HepG2 (cell line): Measurements from ENCODE around the gene NOTUM. TPM values are rescaled to one million over a fixed set of nuclear protein-coding genes. Genes with fewer than 3 reads are reported as not detected.
A peak's percentile ranks its signal among the peaks of the same experiment; 100 is the strongest.

Source experiments
- BRD4 ChIP-seq: sonication (generic); formaldehyde crosslinking; IDR thresholded peaks from 2 replicates; pipeline ENCODE4 v1.4.0; 2020; ENCODE audit warnings: missing genetic modification reagents
- JUNB ChIP-seq: sonication (generic); formaldehyde crosslinking; IDR thresholded peaks from 2 replicates; pipeline ENCODE4 v1.8.0; 2022; ENCODE audit warnings: missing genetic modification reagents, mild to moderate bottlenecking, borderline replicate concordance
- KDM5B ChIP-seq: sonication (generic); formaldehyde crosslinking; IDR thresholded peaks from 2 replicates; pipeline ENCODE4 v1.4.0; 2020; ENCODE audit warnings: missing genetic modification reagents, mild to moderate bottlenecking, borderline replicate concordance
- MTA1 ChIP-seq: sonication (generic); formaldehyde crosslinking; IDR thresholded peaks from 2 replicates; pipeline ENCODE4 v1.4.0; 2020; ENCODE audit warnings: missing genetic modification reagents, mild to moderate bottlenecking, borderline replicate concordance
- RBFOX2 ChIP-seq: fragments of 200-400 bp; formaldehyde crosslinking; IDR thresholded peaks from 2 replicates; pipeline ENCODE4 v1.6.1; 2017; ENCODE audit warnings: low read depth, mild to moderate bottlenecking, low read length
- RBM22 ChIP-seq: fragments of 200-400 bp; formaldehyde crosslinking; optimal IDR thresholded peaks from 2 replicates; pipeline ENCODE3; 2017; ENCODE audit warnings: mild to moderate bottlenecking, low read length, moderate library complexity
- RCOR2 ChIP-seq: IDR thresholded peaks from 2 replicates; pipeline ENCODE4 v1.6.1; 2016; ENCODE audit warnings: missing biosample characterization, missing genetic modification reagents
- TBP ChIP-seq: sonication (generic); formaldehyde crosslinking; IDR thresholded peaks from 2 replicates; pipeline ENCODE4 v1.5.0; 2020; ENCODE audit warnings: missing genetic modification reagents
- TBX3 ChIP-seq: fragments of 450-650 bp; IDR thresholded peaks from 2 replicates; pipeline ENCODE4 v1.6.1; 2017; ENCODE audit warnings: antibody characterized with exemption, mild to moderate bottlenecking, inconsistent platforms, borderline replicate concordance
- TGIF2 ChIP-seq: IDR thresholded peaks from 2 replicates; pipeline ENCODE4 v1.6.1; 2016; ENCODE audit warnings: control low read depth, missing compliant biosample characterization
- ZFAT ChIP-seq: sonication (generic); formaldehyde crosslinking; conservative IDR thresholded peaks from 2 replicates; pipeline ENCODE4 v1.8.1; 2023; ENCODE audit warnings: missing genetic modification reagents, inconsistent platforms
- ZMYM3 ChIP-seq: sonication (generic); formaldehyde crosslinking; IDR thresholded peaks from 2 replicates; pipeline ENCODE4 v1.5.1; 2020; ENCODE audit warnings: mild to moderate bottlenecking, missing genetic modification reagents
- ZNF235 ChIP-seq: sonication (generic); formaldehyde crosslinking; IDR thresholded peaks from 2 replicates; pipeline ENCODE4 v1.8.1; 2023; ENCODE audit warnings: mild to moderate bottlenecking, missing genetic modification reagents, borderline replicate concordance
- polyA plus RNA-seq, 8 experiments: library from polyadenylated mRNA; depleted of rRNA in 3 of 8; stranded (reverse) in 7 of 8; unstranded in 1 of 8; fragments of >200 nt; fragmentation: Illumina TruSeq in 4 of 8; extraction: Trizol in 4 of 8; gene quantifications; 2 replicates each; pipeline versions ENCODE4 v1.2.1 to v1.2.3, GENCODE V29; 2011 to 2016; ENCODE audit warnings: low read depth in 4 of 8, missing spikeins in 1 of 8, mixed read lengths in 1 of 8; ENCODE audit not compliant: insufficient read depth in 1 of 8
- total RNA-seq, 5 experiments: library from RNA; depleted of rRNA; stranded (reverse); fragments of >200 nt; fragmentation: Illumina TruSeq; extraction: Trizol; gene quantifications; 2 replicates each; pipeline ENCODE4 v1.2.3, GENCODE V29; 2016; ENCODE audit warnings: low read depth in 1 of 5
- TF ChIP-seq, protein P1 (sequence below): sonication (generic); formaldehyde crosslinking; IDR thresholded peaks from 2 replicates; pipeline ENCODE4 v1.4.0; 2020; ENCODE audit warnings: missing genetic modification reagents
- TF ChIP-seq, protein P2 (sequence below): sonication (generic); formaldehyde crosslinking; IDR thresholded peaks from 2 replicates; pipeline ENCODE4 v1.4.0; 2020; ENCODE audit warnings: mild to moderate bottlenecking, missing genetic modification reagents
- TF ChIP-seq, protein P3 (sequence below): sonication (generic); formaldehyde crosslinking; IDR thresholded peaks from 2 replicates; pipeline ENCODE4 v1.4.0; 2020; ENCODE audit warnings: mild to moderate bottlenecking, missing genetic modification reagents

Gene NOTUM
- total and polyA plus RNA-seq, 2 of the 13 experiments (the other 11 are each of a cell fraction or from before 2014, with no cell fraction given): 150 to 160 TPM

DNA sequence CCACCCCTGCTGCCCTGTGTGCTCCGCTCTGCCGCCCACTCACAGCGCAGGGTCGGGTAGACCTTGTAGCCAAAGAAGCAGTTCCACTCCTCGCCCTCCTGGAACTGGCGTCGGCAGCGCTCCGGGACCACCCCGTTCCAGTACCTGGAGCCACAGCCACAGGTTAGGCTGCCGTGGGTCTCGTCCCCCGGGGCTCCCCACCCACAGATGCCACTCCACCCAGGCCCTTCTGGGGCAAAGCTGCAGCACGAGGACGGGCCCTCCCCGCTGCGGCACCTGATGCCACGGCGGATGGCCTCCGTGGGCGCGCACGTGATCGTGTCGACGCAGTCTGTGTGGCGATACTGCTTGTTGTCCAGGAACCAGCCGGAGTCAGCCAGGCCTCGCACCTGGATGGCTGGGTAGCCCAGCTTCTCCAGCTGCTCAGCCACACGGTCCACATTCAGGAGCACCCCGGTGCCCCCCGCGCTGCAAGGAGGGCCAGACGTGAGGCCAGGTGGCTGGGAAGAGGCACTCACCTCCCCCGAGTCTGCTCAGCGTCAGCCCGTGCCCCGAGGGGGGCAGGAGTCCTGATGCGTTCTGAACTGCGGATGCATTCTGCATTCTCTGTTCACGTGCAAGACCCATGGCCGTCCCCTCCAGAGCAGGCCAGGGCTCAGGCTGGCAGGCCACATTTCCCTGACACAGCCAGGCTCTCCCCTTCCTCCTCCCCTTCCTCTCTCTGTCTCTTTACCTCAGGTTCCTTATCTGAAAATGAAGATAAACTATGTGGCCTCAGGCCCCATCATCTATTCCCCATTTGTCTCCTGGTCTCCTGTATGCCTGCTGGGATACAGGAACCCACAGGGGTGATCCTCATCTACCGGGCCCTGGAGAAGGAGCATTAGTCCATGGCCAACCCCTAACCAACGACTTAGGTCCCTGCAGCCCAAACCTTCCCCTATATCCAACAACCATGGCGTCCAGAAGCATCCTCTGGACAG, 4.1 kb downstream of the NOTUM start (continued):
- TF ChIP-seq, protein P1, sequence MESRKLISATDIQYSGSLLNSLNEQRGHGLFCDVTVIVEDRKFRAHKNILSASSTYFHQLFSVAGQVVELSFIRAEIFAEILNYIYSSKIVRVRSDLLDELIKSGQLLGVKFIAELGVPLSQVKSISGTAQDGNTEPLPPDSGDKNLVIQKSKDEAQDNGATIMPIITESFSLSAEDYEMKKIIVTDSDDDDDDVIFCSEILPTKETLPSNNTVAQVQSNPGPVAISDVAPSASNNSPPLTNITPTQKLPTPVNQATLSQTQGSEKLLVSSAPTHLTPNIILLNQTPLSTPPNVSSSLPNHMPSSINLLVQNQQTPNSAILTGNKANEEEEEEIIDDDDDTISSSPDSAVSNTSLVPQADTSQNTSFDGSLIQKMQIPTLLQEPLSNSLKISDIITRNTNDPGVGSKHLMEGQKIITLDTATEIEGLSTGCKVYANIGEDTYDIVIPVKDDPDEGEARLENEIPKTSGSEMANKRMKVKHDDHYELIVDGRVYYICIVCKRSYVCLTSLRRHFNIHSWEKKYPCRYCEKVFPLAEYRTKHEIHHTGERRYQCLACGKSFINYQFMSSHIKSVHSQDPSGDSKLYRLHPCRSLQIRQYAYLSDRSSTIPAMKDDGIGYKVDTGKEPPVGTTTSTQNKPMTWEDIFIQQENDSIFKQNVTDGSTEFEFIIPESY: peak; percentile 60; the same call in 1 of the 2 replicates
- TF ChIP-seq BRD4 (CRISPR knock-in tag) (no peak), ZNF235 (no peak), KDM5B (CRISPR knock-in tag) (peak; percentile 31; the same call in 1 of the 2 replicates), JUNB (CRISPR knock-in tag) (no peak), TGIF2 (CRISPR knock-in tag) (no peak), TBP (no peak), RBM22 (peak; percentile 85), TBX3 (no peak), ZMYM3 (no peak), ZFAT (no peak), RCOR2 (no peak), MTA1 (CRISPR knock-in tag) (peak; percentile 53; the same call in 1 of the 2 replicates), RBFOX2 (peak; percentile 99)
- TF ChIP-seq, protein P2, sequence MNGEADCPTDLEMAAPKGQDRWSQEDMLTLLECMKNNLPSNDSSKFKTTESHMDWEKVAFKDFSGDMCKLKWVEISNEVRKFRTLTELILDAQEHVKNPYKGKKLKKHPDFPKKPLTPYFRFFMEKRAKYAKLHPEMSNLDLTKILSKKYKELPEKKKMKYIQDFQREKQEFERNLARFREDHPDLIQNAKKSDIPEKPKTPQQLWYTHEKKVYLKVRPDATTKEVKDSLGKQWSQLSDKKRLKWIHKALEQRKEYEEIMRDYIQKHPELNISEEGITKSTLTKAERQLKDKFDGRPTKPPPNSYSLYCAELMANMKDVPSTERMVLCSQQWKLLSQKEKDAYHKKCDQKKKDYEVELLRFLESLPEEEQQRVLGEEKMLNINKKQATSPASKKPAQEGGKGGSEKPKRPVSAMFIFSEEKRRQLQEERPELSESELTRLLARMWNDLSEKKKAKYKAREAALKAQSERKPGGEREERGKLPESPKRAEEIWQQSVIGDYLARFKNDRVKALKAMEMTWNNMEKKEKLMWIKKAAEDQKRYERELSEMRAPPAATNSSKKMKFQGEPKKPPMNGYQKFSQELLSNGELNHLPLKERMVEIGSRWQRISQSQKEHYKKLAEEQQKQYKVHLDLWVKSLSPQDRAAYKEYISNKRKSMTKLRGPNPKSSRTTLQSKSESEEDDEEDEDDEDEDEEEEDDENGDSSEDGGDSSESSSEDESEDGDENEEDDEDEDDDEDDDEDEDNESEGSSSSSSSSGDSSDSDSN: peak; percentile 15; the same call in 1 of the 2 replicates
- TF ChIP-seq, protein P3, sequence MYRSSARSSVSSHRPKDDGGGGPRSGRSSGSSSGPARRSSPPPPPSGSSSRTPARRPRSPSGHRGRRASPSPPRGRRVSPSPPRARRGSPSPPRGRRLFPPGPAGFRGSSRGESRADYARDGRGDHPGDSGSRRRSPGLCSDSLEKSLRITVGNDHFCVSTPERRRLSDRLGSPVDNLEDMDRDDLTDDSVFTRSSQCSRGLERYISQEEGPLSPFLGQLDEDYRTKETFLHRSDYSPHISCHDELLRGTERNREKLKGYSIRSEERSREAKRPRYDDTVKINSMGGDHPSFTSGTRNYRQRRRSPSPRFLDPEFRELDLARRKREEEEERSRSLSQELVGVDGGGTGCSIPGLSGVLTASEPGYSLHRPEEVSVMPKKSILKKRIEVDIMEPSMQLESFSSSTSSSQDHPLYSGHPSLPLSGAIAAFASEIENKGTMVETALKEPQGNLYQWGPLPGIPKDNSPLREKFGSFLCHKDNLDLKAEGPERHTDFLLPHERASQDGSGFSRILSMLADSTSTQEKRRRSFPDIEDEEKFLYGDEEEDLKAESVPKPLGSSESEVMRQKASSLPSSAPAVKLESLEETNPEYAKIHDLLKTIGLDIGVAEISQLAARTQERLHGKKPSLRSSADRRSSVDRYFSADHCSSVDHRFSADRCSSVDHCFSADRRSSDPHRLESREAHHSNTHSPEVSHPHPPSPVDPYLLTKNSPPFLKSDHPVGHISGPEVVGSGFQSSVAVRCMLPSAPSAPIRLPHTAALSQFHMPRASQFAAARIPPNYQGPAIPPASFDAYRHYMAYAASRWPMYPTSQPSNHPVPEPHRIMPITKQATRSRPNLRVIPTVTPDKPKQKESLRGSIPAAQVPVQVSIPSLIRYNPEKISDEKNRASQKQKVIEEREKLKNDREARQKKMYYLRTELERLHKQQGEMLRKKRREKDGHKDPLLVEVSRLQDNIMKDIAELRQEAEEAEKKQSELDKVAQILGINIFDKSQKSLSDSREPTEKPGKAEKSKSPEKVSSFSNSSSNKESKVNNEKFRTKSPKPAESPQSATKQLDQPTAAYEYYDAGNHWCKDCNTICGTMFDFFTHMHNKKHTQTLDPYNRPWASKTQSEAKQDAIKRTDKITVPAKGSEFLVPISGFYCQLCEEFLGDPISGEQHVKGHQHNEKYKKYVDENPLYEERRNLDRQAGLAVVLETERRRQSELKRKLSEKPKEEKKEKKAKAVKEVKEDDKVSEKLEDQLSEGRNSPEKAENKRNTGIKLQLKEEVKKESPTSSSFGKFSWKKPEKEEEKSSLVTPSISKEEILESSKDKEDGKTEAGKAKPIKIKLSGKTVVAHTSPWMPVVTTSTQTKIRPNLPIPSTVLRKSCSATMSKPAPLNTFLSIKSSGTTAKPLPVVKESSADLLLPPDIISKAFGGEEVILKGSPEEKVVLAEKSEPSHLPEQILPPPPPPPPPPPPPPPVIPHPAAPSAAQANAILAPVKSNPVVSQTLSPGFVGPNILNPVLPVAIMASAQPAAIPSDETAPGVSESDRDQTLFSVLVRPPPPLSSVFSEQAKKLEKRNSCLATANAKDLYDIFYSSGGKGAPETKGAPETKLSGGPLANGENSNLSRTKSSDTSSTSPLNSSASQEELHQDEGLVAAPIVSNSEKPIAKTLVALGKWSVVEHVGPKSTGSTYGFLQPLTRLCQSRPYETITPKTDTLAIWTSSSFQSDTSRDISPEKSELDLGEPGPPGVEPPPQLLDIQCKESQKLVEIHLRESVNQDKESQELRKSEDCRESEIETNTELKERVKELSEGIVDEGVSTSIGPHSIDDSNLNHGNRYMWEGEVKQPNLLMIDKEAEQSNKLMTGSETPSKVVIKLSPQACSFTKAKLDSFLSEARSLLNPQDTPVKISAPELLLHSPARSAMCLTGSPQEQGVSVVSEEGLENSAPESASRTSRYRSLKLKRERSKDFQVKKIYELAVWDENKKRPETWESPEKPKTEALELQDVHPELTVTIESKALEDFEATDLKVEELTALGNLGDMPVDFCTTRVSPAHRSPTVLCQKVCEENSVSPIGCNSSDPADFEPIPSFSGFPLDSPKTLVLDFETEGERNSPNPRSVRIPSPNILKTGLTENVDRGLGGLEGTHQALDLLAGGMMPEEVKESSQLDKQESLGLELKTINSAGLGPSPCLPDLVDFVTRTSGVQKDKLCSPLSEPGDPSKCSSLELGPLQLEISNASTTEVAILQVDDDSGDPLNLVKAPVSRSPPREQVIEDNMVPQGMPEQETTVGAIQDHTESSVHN (CRISPR knock-in tag): no peak
